PC-3 (cell line): Measurements from ENCODE around the gene THY1.

Experiments used
- EZH2 ChIP-seq: fragments of 300-600 bp; sonication (generic); IDR thresholded peaks from one replicate; pipeline ENCODE4 v1.6.1; 2017; ENCODE audit warnings: antibody characterized with exemption, mild to moderate bottlenecking, low read length; ENCODE audit not compliant: unreplicated experiment
- EZH2phosphoT487 ChIP-seq: fragments of 300-600 bp; sonication (generic); IDR thresholded peaks from 2 replicates; pipeline ENCODE4 v1.6.1; 2018; ENCODE audit warnings: mild to moderate bottlenecking, antibody characterized with exemption, low read length, borderline replicate concordance
- TF ChIP-seq, protein P1 (sequence below): fragments of 300-600 bp; sonication (generic); conservative IDR thresholded peaks from 2 replicates; pipeline ENCODE4 v1.5.1; 2017; ENCODE audit warnings: antibody characterized with exemption, low read depth, mild to moderate bottlenecking, low read length

DNA sequence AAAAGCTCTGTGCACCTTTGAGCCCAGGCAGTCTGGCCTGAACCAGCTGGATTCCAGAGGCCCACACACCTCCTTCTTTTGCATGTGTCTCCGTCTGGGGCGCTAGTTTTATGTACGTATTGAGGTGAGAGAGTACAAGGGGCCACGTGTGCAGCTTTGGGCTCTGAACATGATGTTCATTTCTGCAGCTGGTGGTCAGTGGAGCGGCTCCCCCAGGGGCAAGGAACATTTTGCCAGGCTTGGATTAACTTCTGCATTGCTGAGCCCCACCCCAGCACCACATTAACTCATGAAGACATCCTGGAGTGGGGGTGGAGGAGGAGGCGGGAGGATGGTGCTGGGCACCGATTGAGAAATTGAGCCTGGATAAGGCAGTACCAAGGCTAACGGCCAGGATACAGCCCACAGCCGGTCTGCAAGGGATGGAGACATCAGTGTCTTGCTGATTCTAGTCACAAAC lies 55.3 kb downstream of the THY1 start:
- TF ChIP-seq, protein P1, sequence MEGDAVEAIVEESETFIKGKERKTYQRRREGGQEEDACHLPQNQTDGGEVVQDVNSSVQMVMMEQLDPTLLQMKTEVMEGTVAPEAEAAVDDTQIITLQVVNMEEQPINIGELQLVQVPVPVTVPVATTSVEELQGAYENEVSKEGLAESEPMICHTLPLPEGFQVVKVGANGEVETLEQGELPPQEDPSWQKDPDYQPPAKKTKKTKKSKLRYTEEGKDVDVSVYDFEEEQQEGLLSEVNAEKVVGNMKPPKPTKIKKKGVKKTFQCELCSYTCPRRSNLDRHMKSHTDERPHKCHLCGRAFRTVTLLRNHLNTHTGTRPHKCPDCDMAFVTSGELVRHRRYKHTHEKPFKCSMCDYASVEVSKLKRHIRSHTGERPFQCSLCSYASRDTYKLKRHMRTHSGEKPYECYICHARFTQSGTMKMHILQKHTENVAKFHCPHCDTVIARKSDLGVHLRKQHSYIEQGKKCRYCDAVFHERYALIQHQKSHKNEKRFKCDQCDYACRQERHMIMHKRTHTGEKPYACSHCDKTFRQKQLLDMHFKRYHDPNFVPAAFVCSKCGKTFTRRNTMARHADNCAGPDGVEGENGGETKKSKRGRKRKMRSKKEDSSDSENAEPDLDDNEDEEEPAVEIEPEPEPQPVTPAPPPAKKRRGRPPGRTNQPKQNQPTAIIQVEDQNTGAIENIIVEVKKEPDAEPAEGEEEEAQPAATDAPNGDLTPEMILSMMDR, result no peak
- TF ChIP-seq EZH2 (no peak), EZH2phosphoT487 (no peak)
